RWPE2 (cell line): Measurements from ENCODE around the gene IFT80.

Experiments
- ATAC-seq: fragments of 200-7000 bp; cut with Tn5 transposase; 3 replicates; pipeline ENCODE4 v1.9.1; 2021; ENCODE audit warnings: low read depth
- DNase-seq: peaks from one replicate; pipeline ENCODE4 v3.0.0-alpha.2; 2020; ENCODE audit warnings: low spot score
- H3K27ac ChIP-seq: fragments of 450-650 bp; 2 replicates; pipeline ENCODE4 v1.5.1; 2017; ENCODE audit warnings: mild to moderate bottlenecking; ENCODE audit not compliant: poor library complexity, severe bottlenecking
- H3K27me3 ChIP-seq: fragments of 250-450 bp; sonication (Bioruptor Pico); 2 replicates; pipeline ENCODE4 v1.5.1; 2021; ENCODE audit warnings: mild to moderate bottlenecking, moderate library complexity; ENCODE audit not compliant: insufficient read depth, poor library complexity, severe bottlenecking
- H3K36me3 ChIP-seq: fragments of 250-450 bp; sonication (Bioruptor Pico); 2 replicates; pipeline ENCODE4 v1.5.1; 2020; ENCODE audit warnings: low read depth, mild to moderate bottlenecking, moderate library complexity
- H3K4me1 ChIP-seq: fragments of 250-450 bp; sonication (Bioruptor Pico); 2 replicates; pipeline ENCODE4 v1.5.1; 2021; ENCODE audit warnings: mild to moderate bottlenecking, moderate library complexity; ENCODE audit not compliant: insufficient read depth, poor library complexity, severe bottlenecking
- H3K4me3 ChIP-seq: fragments of 250-450 bp; sonication (Bioruptor Pico); 2 replicates; pipeline ENCODE4 v1.5.1; 2021; ENCODE audit warnings: mild to moderate bottlenecking, moderate library complexity; ENCODE audit not compliant: severe bottlenecking
- H3K9me3 ChIP-seq: fragments of 250-450 bp; sonication (Bioruptor Pico); 2 replicates; pipeline ENCODE4 v1.5.1; 2021; ENCODE audit warnings: mild to moderate bottlenecking, moderate library complexity; ENCODE audit not compliant: severe bottlenecking
- TF ChIP-seq, protein P1 (sequence below): fragments of 450-650 bp; IDR thresholded peaks from one replicate; pipeline ENCODE4 v1.5.1; 2017; ENCODE audit warnings: mild to moderate bottlenecking, moderate library complexity; ENCODE audit not compliant: poor library complexity, severe bottlenecking

Gene IFT80

GRCh38 chr3:160409812-160410610 is 11.0 kb upstream of the IFT80 start:
- ATAC-seq = no peak

GRCh38 chr3:160403796-160404470 is 4.9 kb upstream of the IFT80 start:
- DNase-seq (no peak), ATAC-seq (no peak)
- no peaks in the 10 kb centered on the region for H3K27me3 ChIP-seq
- H3K36me3 ChIP-seq = peaks cover 93% of the 10 kb centered on the region
- no peak overlapping the region for H3K4me3 ChIP-seq
- peaks cover 21% of the 10 kb centered on the region for H3K4me1 ChIP-seq
- H3K9me3 ChIP-seq = no peaks in the 10 kb centered on the region
- H3K27ac ChIP-seq = no peak overlapping the region
- TF ChIP-seq, protein P1, sequence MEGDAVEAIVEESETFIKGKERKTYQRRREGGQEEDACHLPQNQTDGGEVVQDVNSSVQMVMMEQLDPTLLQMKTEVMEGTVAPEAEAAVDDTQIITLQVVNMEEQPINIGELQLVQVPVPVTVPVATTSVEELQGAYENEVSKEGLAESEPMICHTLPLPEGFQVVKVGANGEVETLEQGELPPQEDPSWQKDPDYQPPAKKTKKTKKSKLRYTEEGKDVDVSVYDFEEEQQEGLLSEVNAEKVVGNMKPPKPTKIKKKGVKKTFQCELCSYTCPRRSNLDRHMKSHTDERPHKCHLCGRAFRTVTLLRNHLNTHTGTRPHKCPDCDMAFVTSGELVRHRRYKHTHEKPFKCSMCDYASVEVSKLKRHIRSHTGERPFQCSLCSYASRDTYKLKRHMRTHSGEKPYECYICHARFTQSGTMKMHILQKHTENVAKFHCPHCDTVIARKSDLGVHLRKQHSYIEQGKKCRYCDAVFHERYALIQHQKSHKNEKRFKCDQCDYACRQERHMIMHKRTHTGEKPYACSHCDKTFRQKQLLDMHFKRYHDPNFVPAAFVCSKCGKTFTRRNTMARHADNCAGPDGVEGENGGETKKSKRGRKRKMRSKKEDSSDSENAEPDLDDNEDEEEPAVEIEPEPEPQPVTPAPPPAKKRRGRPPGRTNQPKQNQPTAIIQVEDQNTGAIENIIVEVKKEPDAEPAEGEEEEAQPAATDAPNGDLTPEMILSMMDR = no peak

More at GRCh38 chr3:160409812-160410610, 11.0 kb upstream of the IFT80 start:
- Histone ChIP-seq H3K27ac (no peak overlapping the region), H3K9me3 (no peaks in the 10 kb centered on the region), H3K4me1 (peaks cover 3% of the 10 kb centered on the region), H3K4me3 (no peak overlapping the region), H3K27me3 (no peaks in the 10 kb centered on the region), H3K36me3 (peaks cover 98% of the 10 kb centered on the region)
- DNase-seq = no peak
- TF ChIP-seq, protein P1 = no peak

DNA sequence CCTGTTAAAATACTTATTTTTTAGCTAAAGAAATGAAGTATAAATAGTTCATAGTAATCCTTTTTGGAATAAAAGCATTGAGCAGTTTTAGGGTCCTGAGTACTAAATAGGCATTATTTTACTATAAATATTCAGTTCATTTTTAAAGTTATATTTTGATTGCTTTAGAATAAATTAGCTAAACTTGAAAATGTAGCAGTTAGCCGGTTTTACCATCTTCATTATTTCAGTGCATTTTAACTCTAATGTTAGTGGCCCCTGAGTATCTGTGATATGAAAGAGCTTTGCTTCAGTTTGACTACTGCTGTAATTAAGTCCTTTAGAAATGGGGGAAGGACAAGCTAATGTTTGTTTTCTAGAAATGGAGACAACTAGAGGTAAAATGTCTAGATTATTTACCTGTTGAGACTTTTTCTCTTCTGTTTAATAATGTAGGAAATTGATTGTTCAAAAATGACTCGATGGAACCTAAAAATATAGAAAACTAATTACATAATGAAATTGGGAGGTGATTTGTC is 4.1 kb upstream of the IFT80 start:
- Histone ChIP-seq H3K9me3 (no peaks in the 10 kb centered on the region), H3K27ac (no peak overlapping the region), H3K4me3 (peak overlapping the region; percentile 66), H3K27me3 (no peaks in the 10 kb centered on the region), H3K4me1 (peaks cover 22% of the 10 kb centered on the region), H3K36me3 (peaks cover 85% of the 10 kb centered on the region)
- TF ChIP-seq, protein P1 = no peak
- no peak for ATAC-seq
- DNase-seq = no peak

DNA sequence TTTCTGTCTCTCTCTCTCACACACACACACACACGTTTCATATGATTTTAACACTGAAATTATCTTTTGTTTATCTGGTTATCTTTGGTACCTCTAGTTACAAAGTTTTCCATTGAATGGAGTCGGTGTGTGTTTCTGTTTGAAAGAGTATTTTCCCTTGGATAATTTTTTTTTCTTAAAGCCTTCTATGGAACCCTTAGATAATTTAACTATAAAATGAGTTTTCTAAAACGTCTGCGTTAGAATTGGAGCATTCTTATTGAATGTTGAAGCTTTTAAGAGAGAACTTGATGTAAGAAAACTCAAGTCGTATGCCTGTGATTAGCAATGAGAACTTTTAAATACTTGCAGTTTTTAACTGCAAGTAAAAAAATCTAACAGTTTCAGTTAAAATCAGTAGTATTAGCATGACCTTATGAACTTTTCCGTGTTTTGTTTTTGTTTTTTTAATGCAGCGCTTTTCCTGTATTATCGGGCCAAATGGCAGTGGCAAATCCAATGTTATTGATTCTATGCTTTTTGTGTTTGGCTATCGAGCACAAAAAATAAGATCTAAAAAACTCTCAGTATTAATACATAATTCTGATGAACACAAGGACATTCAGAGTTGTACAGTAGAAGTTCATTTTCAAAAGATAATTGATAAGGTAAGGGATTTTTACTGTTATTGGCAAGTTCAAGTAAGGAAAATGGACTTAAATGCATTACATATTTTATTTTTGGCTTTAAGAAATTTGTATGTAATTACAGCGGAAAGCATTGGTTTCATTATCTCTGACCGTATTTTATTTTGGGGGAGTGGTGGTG is 3.4 kb upstream of the IFT80 start:
- Histone ChIP-seq H3K36me3 (peaks cover 78% of the 10 kb centered on the region), H3K9me3 (no peaks in the 10 kb centered on the region), H3K4me3 (peak overlapping the region; percentile 66), H3K4me1 (peaks cover 23% of the 10 kb centered on the region), H3K27me3 (no peaks in the 10 kb centered on the region), H3K27ac (peak overlapping the region; percentile 88)
- no peak for DNase-seq
- no peak for ATAC-seq
- TF ChIP-seq, protein P1 = no peak
